ENCODE results near the gene FGF21.
"Not testable (repeated sequence)": the region's sequence is repeated elsewhere in the genome, so short reads cannot be mapped to it uniquely, and the experiment has no call there.

Gene FGF21, protein sequence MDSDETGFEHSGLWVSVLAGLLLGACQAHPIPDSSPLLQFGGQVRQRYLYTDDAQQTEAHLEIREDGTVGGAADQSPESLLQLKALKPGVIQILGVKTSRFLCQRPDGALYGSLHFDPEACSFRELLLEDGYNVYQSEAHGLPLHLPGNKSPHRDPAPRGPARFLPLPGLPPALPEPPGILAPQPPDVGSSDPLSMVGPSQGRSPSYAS

DNA sequence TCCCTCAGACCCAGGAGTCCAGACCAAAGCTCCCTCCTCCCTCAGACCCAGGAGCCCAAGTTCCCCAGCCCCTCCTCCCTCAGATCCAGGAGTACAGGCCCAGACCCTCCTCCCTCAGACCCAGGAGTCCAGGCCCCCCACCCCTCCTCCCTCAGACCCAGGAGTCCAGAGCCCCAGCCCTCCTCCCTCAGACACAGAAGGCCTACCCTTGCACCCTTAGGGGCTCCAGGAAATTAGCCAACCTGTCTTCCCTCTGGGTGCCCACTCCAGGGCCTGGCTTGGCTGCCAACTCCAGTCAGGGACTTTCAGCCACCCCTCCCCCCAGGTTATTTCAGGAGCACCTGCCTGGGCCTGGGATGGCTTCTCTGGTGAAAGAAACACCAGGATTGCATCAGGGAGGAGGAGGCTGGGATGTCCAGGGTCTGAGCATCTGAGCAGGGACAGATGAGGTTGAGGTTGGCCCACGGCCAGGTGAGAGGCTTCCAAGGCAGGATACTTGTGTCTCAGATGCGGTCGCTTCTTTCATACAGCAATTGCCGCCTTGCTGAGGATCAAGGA is at the start of gene FGF21:
FGF21 (plus strand) TSS at position 441 of the 558 bp plus-strand sequence. CDS start 713 bp downstream, outside the sequence.
- DNase-seq: no peak

DNA sequence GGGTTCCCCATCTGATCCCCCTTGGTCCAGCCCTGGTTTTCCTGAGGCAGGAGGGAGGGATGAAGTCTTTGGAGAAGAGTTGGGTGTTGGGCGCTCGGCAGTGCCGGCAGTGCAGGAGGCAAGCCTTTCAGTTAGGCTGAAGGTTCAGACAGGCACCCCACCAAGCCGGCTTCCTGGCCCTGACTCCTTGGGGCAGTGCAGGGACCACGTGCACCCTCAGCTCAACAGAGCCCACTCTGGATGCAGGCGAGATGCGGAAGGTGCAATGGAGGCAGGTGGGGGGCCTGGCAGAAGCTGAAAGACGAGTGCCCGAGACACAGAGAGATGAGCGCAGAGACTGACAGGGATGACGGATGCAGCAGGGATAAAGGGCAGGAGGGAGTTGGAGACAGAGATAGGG is 46.9 kb upstream of the FGF21 start:
- DNase-seq: no peak

DNA sequence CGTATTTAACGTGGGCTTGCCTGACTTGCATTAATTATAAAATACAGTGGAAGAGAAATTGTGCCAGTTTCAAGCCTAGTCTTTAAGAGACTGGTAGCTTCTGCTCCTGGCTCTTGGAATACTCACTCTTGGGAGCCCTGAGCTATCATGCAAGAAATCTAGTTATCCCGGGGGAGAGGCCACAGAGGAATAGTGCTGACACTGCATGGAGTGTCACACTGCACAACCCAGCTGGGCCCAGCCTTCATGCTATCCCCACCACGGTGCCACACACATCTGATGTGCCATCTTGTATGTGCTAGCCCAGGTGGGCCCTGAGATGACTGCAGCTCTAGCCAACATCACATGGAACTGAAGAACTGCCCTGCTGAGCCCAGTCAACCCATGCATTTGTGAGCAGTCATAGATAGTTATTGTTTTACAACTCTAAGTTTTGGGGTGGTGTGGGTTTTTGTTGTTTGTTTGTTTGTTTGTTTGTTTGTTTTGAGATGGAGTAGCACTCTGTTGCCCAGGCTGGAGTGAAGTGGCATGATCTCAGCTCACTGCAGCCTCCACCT is 44.1 kb upstream of the FGF21 start:
- no peak for DNase-seq

DNA sequence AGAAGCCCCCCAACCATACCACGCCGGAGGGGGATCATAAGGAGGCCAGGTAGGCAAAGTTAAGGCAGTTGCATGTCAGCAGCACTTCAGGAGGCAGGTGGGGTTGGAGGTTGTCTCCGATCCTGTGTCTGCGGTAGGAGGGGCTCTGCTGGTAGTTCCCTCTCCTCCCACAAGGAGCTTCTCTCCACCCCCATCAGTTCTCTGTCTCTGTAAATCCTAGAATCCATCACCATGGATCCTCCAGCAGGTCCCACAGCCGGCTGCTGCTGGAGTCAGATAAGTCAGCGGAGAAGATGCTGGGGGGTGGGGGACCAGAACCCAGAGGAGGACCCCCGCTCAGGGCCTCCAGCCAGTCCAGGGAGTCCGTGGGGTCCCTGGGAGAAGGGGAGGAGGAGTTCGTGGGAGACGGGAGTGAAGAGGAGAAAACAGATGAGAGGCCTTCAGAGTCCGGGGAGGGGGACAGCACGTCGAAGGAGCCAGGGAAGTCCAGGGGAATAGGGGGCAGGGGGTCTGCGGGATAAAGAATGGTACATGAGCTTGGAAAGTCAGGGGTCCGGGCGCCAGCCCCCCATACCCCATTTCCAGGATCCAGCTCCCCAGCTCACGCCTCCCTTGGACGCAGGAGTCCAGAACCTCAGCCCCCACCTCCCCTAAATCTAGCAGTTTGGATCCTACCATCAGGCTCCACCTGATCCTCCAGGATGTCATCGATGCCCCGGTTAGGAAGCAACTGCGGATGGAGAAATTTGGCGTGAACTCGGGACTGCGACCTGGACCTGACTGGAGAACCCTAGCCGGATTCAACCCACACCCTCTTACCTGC is 42.1 kb upstream of the FGF21 start:
- no peak for DNase-seq

DNA sequence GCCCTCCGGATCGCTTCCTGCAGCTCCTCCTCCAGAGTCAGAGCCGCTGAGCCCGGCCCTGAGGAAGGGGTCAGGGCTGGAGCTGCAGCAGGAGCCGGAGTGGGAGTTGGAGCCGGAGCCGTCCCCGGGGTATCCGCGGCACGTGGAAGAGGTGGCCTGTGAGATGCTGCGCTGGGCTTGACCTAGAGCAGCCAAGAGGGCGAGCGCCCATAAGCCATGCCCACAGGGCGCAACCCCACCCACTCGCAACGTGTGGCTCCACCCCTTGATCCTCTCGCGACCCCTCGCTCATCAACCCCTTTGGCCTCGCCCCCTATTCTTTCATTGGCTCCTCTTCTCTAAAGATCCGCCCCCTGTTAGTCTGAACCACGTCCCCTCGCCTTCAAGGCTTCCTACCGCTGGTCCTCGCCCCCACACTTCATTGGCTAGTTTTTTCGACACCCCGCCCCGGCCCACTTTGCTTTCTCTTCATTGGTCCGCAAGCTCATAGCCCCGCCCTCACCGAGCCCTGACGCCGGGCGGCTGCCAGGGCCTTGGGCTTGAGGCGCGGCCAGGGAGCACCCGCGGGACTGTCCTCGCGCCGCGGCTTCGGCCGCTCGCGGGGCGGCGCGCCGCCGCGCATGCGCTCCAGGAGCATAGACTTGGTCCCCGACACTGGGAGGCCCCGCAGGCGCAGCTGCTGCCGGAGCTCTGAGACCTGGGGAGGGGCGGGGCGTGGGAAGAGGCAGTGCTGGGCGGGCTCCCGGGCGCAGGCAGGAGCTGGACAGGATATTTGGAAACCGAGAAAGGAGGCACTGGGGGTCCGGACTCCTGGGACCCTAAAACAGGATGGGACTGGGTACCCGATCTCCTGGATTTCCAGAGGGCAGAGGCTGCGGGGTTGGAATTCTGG is 41.2 kb upstream of the FGF21 start:
- peak; percentile 99 for DNase-seq

DNA sequence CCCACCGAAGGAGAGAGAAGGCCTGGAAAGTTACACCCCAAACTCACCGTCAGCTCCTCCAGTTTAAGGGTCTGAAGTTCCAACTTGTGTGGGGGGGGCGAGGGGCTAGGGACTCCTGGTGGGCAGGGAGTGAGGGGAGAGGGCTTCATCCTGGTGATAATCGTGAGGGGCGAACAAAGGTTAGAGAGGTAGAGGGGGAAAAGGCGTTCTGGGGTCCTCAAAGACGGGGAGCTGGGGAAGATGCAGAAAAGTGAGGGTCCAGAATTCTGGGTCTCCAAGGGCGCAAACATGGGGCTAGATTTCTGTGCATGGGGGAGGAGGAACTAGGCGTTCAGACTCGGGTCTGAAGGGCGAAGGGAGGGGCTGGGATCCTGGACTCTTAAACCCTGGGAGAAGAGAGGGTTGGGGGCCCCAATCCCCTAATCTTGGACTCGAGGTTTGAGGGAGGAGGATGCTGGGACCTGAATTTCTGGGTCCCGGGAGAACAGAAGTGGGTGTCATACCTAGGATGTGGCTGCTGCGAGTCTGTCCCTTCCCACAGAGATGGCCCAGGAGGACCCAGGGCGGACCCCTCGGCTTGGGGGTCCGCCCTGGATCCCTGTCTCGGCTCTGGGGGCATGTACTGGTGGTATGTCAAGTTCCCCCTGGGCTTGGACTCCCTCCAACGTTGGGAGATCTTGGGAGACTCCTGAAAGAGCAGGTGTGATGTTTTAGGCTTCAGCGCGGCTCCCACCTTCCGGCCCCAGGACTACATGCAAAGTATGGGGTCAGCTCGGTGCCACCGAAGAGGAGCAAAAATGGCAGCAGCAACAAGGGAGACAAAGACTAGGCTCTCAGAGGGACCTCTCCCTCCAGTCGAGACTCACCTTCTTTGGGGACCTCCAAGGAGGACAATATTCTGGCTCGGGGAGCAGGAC is 40.3 kb upstream of the FGF21 start:
- no peak for DNase-seq

DNA sequence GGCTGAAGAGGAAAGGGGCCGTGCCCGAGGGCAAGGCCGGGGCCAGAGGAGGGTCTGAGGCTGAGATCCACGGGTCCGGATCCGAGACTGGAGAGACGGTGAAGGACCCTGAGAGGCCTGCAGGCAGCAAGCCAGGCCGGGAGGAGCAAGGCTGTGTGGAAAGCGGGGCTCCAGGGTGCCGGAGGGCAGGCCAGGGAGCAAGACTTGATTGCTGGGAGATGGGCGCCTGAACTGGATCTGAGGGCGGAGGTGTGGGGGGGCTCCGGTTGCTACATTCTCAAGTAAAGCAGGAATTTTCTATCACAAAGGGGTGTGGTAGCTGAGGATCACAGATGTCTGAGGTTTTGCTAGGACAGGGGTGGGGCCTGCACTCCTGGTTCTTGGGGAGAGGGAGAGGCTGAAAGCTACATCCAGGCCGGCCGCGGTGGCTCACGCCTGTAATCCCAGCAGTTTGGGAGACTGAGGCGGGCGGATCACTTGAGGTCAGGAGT is 39.6 kb upstream of the FGF21 start:
- DNase-seq: no peak

DNA sequence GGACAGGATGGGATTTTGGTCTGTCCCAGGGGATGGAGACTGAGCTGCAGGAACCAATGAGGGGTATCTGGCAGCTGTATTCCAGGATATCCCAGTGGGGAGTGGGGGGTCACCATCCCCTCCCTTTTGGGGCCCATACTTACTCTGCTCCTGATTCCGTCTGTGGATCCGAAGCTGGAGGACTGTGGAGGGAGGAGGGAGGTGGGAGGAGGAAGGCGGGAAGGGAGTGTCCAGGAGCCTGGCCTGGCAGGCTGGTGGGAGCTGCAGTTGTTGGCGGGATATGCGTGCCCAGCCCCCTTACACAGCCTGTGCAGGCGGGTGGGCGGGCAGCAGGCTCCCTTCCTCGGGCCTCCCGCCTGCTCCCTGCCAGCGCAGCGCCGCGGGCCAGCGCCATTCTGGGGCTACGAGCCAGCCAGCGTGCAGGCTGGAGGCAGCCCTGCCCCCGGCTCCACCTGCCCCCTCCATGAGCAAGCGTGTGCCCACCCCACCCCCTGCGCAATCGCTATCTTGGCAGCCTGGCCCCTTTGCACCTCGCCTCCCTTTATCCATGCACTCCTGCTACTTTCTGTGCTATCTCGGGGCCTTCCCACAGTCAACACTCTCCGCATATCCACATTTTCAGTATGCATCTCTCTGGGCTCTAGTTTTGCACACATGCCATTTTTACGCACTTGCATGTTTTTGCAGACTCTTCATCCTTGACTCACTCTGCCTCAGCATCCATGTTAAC is 38.6 kb upstream of the FGF21 start:
- no peak for DNase-seq

DNA sequence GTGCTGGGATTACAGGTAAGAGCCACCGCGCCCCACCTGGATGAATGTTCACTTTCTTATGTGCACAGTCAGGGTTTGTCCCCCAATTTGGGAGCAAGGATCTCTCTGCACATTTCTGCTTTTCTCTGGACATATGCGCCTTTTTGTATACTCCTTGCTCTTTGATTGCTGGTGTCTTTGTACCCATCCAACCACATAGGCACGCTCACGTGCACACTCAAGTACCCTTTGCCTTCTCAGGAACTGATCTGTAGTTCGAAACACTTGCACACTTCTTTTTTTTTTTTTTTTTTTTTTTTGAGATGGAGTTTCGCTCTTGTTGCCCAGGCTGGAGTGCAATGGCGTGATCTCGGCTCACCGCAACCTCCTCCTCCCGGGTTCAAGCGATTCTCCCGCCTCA is 37.2 kb upstream of the FGF21 start:
- DNase-seq: not testable (repeated sequence)

DNA sequence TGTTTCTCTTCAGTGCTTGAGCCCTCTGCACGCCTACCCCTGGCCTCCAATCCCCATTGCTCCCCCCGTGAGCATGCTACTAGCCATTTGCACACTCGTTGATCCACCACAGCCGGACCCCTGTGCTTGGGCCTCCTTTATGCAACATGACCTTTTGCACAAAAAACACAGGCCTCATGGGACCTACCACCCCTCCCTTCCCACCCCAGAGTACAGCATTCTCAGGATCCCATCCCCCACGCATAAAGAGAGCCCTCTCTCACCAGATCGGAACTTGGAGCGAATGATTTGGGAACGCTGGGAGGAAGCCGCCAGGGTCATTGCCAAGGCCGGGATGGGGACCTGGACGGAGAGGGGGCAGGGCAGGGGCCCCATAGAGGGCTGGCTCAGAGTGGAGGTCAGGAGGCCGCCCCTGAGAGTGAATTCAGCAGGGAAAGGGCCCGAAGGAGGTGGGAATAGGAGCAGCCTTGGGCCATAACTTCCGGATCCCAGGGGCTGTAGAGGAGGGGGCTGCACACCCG is 36.6 kb upstream of the FGF21 start:
- no peak for DNase-seq

DNA sequence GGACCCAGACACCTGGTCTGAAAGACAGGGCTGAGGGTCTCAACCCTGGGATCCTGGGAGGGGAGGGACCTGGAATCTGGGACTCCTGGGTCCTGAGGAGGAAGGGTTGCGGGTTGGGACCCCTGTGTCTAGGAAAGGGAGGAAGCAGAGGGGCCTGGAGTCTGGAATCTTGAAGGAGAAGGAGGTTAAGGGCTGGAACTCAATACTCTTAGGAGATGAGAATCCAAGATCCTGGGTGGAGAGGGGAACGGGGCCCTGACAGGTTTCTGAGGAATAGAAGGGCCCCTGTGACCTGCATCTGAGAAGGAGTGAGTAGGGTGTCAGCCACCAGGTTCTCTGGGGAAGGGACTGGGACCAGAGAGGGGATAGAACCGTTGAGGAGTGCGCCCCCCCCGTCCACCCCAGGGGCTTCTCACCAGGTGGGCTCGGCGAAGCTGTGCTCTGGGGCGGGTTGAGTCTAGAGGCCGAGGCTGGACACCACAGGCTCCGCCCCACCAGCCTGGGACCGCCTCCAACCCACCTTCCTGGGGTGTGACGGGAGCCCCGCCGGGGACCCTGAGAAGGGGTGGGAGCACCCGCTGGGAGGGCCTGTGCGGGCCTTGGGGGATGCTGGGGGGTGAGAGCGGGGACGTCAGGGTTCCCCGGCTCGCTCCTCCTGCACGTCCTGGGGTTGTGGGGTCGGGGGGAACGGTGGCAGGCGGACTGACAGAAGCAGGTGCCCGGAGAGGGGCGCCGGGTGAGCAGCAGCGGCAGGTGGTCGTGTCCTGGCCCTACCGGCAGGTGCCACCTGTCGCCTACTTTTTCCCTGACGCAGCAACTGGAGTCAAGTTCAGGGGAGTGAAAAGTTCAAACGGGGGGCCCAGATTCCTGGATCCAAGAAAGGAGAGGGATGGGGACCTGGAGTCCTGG is 35.8 kb upstream of the FGF21 start, which contains the start of gene MAMSTR:
MAMSTR (minus strand) TSS at position 463 of the 909 bp plus-strand sequence. CDS start 694 bp downstream, outside the sequence.
- DNase-seq: no peak

DNA sequence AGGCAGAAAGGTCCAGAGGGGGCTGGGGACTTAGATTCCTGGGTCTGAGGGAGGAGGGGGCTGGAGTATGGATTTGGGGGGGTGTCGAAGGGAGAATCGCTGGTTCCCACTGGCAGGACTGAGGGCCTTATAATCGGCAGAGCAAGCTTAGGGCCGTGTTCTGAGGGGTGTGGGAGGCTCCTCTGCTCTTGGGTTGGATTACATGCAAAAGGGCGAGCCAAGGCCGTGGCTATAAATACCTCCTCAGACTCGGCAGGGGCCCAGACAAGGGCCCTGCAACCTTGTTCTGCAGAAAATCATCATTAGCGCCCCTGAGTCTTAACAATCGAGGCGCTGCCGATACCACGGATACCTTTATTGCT is 35.1 kb upstream of the FGF21 start:
- no peak for DNase-seq

DNA sequence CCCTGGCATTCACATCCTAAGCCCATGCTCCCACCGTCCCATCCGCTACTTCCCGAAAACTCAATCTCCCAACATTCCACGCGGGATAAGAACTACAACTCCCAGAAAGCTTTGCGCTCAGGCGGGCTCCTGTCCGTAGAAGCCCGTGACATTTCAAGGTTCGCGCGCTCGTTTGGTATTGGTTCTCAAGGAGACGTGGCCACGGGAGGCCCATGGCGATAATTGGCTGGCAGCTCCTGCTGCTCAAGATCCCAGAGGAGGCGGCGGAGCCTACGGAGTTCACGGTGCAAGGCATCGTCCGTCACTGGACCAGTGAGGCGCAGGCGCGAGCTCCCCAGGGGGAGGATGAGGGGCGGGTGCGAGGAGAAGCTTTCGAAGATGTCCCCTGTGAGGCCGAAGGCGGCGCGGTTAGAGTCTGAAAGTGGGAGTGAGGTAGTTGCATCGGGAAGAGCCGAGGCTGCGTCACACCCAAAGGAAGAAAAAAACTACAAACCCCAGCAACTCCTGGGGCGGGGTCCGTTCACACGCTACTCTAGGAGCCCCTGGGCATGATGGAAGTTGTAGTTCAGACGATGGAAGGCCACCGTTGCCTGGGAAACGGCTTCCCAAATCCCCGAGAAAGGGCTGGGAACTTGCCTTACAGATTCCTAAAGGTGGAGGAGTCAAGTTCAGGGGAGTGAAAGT is 34.6 kb upstream of the FGF21 start:
- DNase-seq: peak; percentile 78

DNA sequence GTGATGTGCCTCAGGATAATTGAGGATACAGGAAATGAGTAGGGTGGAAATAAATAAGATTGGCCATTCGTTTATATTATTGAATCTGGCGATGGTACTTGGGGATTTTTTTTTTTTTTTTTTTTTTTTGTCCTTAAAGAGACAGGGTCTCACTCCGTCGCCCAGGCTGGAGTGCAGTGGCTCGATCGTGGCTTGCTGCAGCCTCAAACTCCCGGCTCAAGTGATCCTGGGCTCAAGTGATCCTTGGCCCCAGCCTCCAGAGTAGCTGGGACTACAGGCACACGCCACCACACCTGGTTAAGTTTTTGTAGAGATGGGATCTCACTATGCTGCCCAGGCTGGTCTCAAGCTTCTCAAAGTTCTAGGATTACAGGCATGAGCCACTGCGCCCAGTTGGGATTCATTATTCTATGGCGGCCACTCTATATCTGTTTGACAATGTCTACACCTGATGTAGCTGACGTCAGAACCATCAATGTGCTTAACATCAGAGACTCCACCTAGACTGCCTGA is 33.1 kb upstream of the FGF21 start:
- no peak for DNase-seq

DNA sequence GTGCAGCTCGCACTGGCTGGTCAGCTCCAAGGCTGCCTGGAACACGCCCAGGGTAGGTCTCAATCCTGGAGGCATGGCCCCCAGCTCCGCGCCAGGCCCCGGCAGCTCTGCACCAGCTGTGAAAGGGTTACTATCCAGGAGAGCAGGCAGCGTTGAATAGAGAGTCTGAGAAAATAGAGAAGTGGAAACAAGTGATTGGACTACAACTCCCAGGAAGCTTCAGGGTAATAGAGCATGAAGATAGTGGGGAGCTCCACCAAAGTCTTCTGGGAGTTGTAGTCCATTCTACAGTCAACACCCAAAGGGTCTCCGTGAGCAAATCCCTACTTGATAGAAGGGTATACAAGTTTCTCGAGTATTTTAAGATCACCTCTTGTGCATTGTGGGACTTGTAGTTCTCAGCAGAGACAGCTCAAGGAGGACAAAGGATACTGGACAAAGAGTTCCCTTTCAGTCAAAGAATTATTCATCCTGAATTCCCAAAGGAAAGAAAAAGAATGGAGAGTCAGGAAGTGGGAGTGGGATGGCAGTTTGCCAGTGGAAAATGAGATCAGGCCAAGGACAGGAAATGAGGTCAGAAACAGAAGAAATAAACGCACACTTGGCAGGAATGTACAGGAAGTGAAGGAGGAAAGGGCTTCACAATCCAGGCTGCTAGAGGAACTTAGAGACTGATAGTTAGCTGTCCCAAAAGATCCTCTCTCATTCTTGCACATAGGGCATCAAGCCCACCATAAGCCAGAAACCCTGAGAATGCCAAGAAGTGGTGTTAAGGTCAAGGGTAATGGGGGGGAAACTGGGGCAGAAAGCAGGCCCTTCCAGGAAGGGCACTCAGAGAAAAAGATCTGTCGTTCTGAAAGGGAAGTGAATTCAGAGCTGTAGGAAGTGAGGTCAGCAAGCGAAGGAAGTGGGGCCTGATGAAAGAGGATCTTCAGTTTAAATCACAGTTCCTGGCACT is 30.2 kb upstream of the FGF21 start:
- no peak for DNase-seq

DNA sequence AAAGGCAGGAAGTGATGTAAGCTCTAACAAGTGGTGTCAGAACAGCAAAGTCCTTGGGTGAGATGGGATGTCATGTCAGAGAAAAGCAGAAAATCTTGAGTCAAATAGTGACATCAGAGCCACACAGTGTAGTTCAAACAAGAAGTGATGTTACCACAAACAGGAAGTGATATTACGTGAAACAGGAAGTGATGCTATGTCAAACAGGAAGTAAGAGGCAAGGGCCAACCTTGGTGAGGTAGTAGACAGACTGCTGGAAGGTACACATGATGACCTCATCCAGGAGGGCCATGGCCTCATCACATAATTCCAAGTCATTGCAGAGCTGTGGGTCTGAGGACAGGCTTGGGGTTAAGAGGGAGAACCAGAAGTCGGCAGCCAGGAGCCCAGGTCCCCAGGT is 28.8 kb upstream of the FGF21 start:
- DNase-seq: no peak
